HepG2 (cell line): ENCODE data around the gene PSKH1. TPM values are rescaled to one million over a fixed set of nuclear protein-coding genes. Genes with fewer than 3 reads are reported as not detected.

Experiments used
- ATF7 ChIP-seq, 2 experiments: fragments of 450-650 bp in 1 of 2; sonication (generic) in 1 of 2; formaldehyde crosslinking in 1 of 2; IDR thresholded peaks; 2 replicates each; pipeline versions ENCODE4 v1.4.0 to v1.6.1; 2016 to 2020; ENCODE audit warnings: antibody characterized with exemption in 1 of 2, mild to moderate bottlenecking in 1 of 2, missing genetic modification reagents in 1 of 2
- RXRB ChIP-seq: IDR thresholded peaks from 2 replicates; pipeline ENCODE4 v1.6.1; 2016; ENCODE audit warnings: borderline replicate concordance, missing genetic modification reagents, missing compliant biosample characterization
- SCMH1 ChIP-seq: sonication (generic); formaldehyde crosslinking; IDR thresholded peaks from 2 replicates; pipeline ENCODE4 v1.9.0; 2021; ENCODE audit warnings: missing genetic modification reagents, mild to moderate bottlenecking, borderline replicate concordance
- polyA plus RNA-seq, 8 experiments: library from polyadenylated mRNA; depleted of rRNA in 3 of 8; stranded (reverse) in 7 of 8; unstranded in 1 of 8; fragments of >200 nt; fragmentation: Illumina TruSeq in 4 of 8; extraction: Trizol in 4 of 8; gene quantifications; 2 replicates each; pipeline versions ENCODE4 v1.2.1 to v1.2.3, GENCODE V29; 2011 to 2016; ENCODE audit warnings: low read depth in 4 of 8, missing spikeins in 1 of 8, mixed read lengths in 1 of 8; ENCODE audit not compliant: insufficient read depth in 1 of 8
- total RNA-seq, 5 experiments: library from RNA; depleted of rRNA; stranded (reverse); fragments of >200 nt; fragmentation: Illumina TruSeq; extraction: Trizol; gene quantifications; 2 replicates each; pipeline ENCODE4 v1.2.3, GENCODE V29; 2016; ENCODE audit warnings: low read depth in 1 of 5
- TF ChIP-seq, protein P1 (sequence below): sonication (generic); formaldehyde crosslinking; IDR thresholded peaks from 2 replicates; pipeline ENCODE4 v1.4.0; 2020; ENCODE audit warnings: missing genetic modification reagents
- TF ChIP-seq, protein P2 (sequence below): sonication (generic); formaldehyde crosslinking; IDR thresholded peaks from 2 replicates; pipeline ENCODE4 v1.5.0; 2020; ENCODE audit warnings: mild to moderate bottlenecking, missing genetic modification reagents
- TF ChIP-seq, protein P3 (sequence below): IDR thresholded peaks from 2 replicates; pipeline ENCODE4 v1.6.1; 2016; ENCODE audit warnings: low read depth, missing genetic modification reagents, missing compliant biosample characterization
- TF ChIP-seq, protein P4 (sequence below): sonication (generic); formaldehyde crosslinking; IDR thresholded peaks from 2 replicates; pipeline ENCODE4 v1.5.1; 2020; ENCODE audit warnings: mild to moderate bottlenecking, missing genetic modification reagents, borderline replicate concordance

Gene PSKH1
- total and polyA plus RNA-seq, 2 of the 13 experiments (the other 11 are each of a cell fraction or from before 2014, with no cell fraction given), result 8.4 to 19.1 TPM

DNA sequence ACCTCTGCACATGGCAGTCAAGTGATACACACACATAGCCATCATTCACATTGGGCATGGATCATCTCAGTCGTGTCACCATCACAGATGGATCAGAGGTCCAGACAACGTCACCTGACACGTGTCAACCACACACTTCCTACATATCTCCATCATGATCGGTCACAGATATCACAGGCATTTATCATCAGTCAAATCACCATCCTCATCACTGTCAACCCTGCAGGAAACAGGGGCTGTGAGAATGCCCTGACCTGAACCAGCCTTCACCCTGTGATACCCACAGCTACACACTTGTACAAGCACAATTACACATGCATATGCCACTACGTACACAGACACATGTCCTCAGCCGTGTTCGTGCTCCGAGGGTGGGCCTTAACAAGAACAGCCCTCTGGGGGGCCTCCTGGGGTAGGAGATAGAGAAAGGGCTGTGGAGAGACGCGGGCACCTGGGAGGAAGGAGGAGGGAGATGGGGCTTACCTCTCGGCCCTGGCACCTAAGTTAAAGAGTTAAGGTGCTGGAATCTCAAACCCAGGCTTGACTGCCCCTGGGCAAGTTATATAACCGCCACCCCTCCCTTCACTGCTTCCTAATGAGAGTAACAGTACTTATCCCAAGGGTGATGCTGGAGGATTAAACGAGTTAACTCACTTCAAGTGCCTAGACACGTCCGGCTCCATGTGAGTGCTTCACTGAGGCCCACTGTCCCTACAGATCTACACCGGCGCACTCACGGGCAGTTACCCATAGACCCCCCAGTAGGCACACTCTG is 74.3 kb downstream of the PSKH1 start (continued):
- peak; percentile 3; the same call in 1 of the 2 replicates for TF ChIP-seq RXRB
- TF ChIP-seq ATF7 (IDR thresholded peaks at IDR 0.05), result no peak
- TF ChIP-seq ATF7 (CRISPR knock-in tag; IDR thresholded peaks at IDR 0.05), result no peak
- TF ChIP-seq, protein P1, sequence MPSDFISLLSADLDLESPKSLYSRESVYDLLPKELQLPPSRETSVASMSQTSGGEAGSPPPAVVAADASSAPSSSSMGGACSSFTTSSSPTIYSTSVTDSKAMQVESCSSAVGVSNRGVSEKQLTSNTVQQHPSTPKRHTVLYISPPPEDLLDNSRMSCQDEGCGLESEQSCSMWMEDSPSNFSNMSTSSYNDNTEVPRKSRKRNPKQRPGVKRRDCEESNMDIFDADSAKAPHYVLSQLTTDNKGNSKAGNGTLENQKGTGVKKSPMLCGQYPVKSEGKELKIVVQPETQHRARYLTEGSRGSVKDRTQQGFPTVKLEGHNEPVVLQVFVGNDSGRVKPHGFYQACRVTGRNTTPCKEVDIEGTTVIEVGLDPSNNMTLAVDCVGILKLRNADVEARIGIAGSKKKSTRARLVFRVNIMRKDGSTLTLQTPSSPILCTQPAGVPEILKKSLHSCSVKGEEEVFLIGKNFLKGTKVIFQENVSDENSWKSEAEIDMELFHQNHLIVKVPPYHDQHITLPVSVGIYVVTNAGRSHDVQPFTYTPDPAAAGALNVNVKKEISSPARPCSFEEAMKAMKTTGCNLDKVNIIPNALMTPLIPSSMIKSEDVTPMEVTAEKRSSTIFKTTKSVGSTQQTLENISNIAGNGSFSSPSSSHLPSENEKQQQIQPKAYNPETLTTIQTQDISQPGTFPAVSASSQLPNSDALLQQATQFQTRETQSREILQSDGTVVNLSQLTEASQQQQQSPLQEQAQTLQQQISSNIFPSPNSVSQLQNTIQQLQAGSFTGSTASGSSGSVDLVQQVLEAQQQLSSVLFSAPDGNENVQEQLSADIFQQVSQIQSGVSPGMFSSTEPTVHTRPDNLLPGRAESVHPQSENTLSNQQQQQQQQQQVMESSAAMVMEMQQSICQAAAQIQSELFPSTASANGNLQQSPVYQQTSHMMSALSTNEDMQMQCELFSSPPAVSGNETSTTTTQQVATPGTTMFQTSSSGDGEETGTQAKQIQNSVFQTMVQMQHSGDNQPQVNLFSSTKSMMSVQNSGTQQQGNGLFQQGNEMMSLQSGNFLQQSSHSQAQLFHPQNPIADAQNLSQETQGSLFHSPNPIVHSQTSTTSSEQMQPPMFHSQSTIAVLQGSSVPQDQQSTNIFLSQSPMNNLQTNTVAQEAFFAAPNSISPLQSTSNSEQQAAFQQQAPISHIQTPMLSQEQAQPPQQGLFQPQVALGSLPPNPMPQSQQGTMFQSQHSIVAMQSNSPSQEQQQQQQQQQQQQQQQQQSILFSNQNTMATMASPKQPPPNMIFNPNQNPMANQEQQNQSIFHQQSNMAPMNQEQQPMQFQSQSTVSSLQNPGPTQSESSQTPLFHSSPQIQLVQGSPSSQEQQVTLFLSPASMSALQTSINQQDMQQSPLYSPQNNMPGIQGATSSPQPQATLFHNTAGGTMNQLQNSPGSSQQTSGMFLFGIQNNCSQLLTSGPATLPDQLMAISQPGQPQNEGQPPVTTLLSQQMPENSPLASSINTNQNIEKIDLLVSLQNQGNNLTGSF (CRISPR knock-in tag), result no peak
- TF ChIP-seq, protein P2, sequence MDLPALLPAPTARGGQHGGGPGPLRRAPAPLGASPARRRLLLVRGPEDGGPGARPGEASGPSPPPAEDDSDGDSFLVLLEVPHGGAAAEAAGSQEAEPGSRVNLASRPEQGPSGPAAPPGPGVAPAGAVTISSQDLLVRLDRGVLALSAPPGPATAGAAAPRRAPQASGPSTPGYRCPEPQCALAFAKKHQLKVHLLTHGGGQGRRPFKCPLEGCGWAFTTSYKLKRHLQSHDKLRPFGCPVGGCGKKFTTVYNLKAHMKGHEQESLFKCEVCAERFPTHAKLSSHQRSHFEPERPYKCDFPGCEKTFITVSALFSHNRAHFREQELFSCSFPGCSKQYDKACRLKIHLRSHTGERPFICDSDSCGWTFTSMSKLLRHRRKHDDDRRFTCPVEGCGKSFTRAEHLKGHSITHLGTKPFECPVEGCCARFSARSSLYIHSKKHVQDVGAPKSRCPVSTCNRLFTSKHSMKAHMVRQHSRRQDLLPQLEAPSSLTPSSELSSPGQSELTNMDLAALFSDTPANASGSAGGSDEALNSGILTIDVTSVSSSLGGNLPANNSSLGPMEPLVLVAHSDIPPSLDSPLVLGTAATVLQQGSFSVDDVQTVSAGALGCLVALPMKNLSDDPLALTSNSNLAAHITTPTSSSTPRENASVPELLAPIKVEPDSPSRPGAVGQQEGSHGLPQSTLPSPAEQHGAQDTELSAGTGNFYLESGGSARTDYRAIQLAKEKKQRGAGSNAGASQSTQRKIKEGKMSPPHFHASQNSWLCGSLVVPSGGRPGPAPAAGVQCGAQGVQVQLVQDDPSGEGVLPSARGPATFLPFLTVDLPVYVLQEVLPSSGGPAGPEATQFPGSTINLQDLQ (CRISPR knock-in tag), result no peak
- TF ChIP-seq, protein P3, sequence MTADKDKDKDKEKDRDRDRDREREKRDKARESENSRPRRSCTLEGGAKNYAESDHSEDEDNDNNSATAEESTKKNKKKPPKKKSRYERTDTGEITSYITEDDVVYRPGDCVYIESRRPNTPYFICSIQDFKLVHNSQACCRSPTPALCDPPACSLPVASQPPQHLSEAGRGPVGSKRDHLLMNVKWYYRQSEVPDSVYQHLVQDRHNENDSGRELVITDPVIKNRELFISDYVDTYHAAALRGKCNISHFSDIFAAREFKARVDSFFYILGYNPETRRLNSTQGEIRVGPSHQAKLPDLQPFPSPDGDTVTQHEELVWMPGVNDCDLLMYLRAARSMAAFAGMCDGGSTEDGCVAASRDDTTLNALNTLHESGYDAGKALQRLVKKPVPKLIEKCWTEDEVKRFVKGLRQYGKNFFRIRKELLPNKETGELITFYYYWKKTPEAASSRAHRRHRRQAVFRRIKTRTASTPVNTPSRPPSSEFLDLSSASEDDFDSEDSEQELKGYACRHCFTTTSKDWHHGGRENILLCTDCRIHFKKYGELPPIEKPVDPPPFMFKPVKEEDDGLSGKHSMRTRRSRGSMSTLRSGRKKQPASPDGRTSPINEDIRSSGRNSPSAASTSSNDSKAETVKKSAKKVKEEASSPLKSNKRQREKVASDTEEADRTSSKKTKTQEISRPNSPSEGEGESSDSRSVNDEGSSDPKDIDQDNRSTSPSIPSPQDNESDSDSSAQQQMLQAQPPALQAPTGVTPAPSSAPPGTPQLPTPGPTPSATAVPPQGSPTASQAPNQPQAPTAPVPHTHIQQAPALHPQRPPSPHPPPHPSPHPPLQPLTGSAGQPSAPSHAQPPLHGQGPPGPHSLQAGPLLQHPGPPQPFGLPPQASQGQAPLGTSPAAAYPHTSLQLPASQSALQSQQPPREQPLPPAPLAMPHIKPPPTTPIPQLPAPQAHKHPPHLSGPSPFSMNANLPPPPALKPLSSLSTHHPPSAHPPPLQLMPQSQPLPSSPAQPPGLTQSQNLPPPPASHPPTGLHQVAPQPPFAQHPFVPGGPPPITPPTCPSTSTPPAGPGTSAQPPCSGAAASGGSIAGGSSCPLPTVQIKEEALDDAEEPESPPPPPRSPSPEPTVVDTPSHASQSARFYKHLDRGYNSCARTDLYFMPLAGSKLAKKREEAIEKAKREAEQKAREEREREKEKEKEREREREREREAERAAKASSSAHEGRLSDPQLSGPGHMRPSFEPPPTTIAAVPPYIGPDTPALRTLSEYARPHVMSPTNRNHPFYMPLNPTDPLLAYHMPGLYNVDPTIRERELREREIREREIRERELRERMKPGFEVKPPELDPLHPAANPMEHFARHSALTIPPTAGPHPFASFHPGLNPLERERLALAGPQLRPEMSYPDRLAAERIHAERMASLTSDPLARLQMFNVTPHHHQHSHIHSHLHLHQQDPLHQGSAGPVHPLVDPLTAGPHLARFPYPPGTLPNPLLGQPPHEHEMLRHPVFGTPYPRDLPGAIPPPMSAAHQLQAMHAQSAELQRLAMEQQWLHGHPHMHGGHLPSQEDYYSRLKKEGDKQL (CRISPR knock-in tag), result no peak
- no peak for TF ChIP-seq SCMH1
- TF ChIP-seq, protein P4, sequence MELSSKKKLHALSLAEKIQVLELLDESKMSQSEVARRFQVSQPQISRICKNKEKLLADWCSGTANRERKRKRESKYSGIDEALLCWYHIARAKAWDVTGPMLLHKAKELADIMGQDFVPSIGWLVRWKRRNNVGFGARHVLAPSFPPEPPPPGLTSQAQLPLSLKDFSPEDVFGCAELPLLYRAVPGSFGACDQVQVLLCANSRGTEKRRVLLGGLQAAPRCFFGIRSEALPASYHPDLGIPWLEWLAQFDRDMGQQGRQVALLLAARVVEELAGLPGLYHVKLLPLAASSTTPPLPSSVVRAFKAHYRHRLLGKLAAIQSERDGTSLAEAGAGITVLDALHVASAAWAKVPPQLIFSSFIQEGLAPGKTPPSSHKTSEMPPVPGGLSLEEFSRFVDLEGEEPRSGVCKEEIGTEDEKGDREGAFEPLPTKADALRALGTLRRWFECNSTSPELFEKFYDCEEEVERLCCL (CRISPR knock-in tag), result peak; percentile 37; the same call in 1 of the 2 replicates
